H1 (cell line): Measurements from ENCODE around the gene GFI1B. TPM values are rescaled to one million over a fixed set of nuclear protein-coding genes. Genes with fewer than 3 reads are reported as not detected.

ENCODE experiments used
- CBX5 ChIP-seq: fragments of 300-800, 300-1000 bp; sonication (generic); IDR thresholded peaks from 2 replicates; pipeline ENCODE4 v1.7.1; 2016; ENCODE audit warnings: antibody characterized with exemption, low read length, low read depth
- CHD7 ChIP-seq: fragments of 300-600 bp; sonication (generic); IDR thresholded peaks from 2 replicates; pipeline ENCODE4 v1.7.1; 2012; ENCODE audit warnings: low read length, moderate library complexity, mild to moderate bottlenecking, inconsistent platforms; ENCODE audit not compliant: insufficient replicate concordance
- EGR1 ChIP-seq: IDR thresholded peaks from 2 replicates; pipeline ENCODE4 v1.6.1; 2011; ENCODE audit warnings: low read depth, low read length, borderline replicate concordance
- EZH2 ChIP-seq: fragments of 200-600 bp; sonication (generic); IDR thresholded peaks from 2 replicates; pipeline ENCODE4 v1.7.1; 2012; ENCODE audit warnings: low read depth, mild to moderate bottlenecking, moderate library complexity, low read length, inconsistent platforms; ENCODE audit not compliant: severe bottlenecking
- HDAC6 ChIP-seq: IDR thresholded peaks from one replicate; pipeline ENCODE4 v1.7.1; 2012; ENCODE audit warnings: low read depth, mild to moderate bottlenecking, inconsistent platforms, low read length, moderate library complexity
- polyA plus RNA-seq, 7 experiments: library from polyadenylated mRNA; depleted of rRNA in 3 of 7; stranded (reverse) in 5 of 7; unstranded in 2 of 7; fragments of >200 nt in 5 of 7; fragments of 200-250 nt in 2 of 7; gene quantifications; 1 replicate in 5 of 7; 2 replicates in 1 of 7; 4 replicates in 1 of 7; pipeline versions ENCODE4 v1.2.1 to v1.2.3, GENCODE V29; 2011 to 2013; ENCODE audit warnings: missing spikeins in 2 of 7, mixed read lengths in 2 of 7
- total RNA-seq: library from RNA; stranded (reverse); fragmentation: NEBNext Ultra II Directional; extraction: Animal tissue kit (Norgen Biotek cat#: 25700); gene quantifications from 2 replicates; pipeline ENCODE4 v1.2.1, GENCODE V29; 2021

The GFI1B gene
- total and polyA plus RNA-seq, 2 of the 8 experiments (the other 6 are each of a cell fraction or from before 2014, with no cell fraction given): 0.09 to 0.11 TPM

- TF ChIP-seq CHD7: no peak
- no peak for TF ChIP-seq HDAC6
- no peak for TF ChIP-seq CBX5
- TF ChIP-seq EGR1: no peak
- no peak for TF ChIP-seq EZH2
These were observed 20.7 kb upstream of the GFI1B start (continued) for GRCh38 chr9:132957805-132958204.
